ENCODE results near the gene ANO3. TPM values are rescaled to one million over a fixed set of nuclear protein-coding genes. Genes with fewer than 3 reads are reported as not detected.

ANO3 gene
- total RNA-seq, 2 donors from 2014 or later: 0.12 to 0.13 TPM

GRCh38 chr11:26708736-26709456 is 377.0 kb downstream of the ANO3 start:
- Histone ChIP-seq H3K9ac (ENCODE audit: low read depth in 2 of 2, low read length in 2 of 2) (no peak overlapping the region), H3K4me1 (no peaks in the 10 kb centered on the region), H3K27ac (no peak overlapping the region), H3K9me3 (no peaks in the 10 kb centered on the region), H3K36me3 (no peaks in the 10 kb centered on the region), H3K27me3 (no peaks in the 10 kb centered on the region), H3K4me3 (no peak overlapping the region)
- intact Hi-C loops (cut with DNase I): no loop called here
- no peak for TF ChIP-seq CTCF (IDR thresholded peaks at IDR 0.05)
- no peak for DNase-seq

- intact Hi-C loops (cut with DNase I): no loop called here
- no peak overlapping the region for H3K4me3 ChIP-seq
- no peaks in the 10 kb centered on the region for H3K4me1 ChIP-seq
- no peak for DNase-seq
- no peaks in the 10 kb centered on the region for H3K36me3 ChIP-seq
- H3K9ac ChIP-seq (ENCODE audit: low read depth in 2 of 2, low read length in 2 of 2): no peak overlapping the region
- H3K27me3 ChIP-seq: no peaks in the 10 kb centered on the region
- no peak overlapping the region for H3K27ac ChIP-seq
- H3K9me3 ChIP-seq: no peaks in the 10 kb centered on the region
- TF ChIP-seq CTCF (IDR thresholded peaks at IDR 0.05): no peak
These were observed 378.6 kb downstream of the ANO3 start for GRCh38 chr11:26710489-26710888.

GRCh38 chr11:26712497-26712896 is 380.6 kb downstream of the ANO3 start:
- TF ChIP-seq CTCF (IDR thresholded peaks at IDR 0.05): no peak
- Histone ChIP-seq H3K27ac (no peak overlapping the region), H3K36me3 (no peaks in the 10 kb centered on the region), H3K9ac (ENCODE audit: low read depth in 2 of 2, low read length in 2 of 2) (no peak overlapping the region), H3K4me1 (no peaks in the 10 kb centered on the region), H3K4me3 (no peak overlapping the region), H3K9me3 (no peaks in the 10 kb centered on the region), H3K27me3 (no peaks in the 10 kb centered on the region)
- intact Hi-C loops (cut with DNase I): no loop called here
- DNase-seq: no peak

Other genes starting within 250 kb of the ANO3 start
- under 1 TPM in 1 of 2 donors, not detected in 1; 0.12 TPM for gene MUC15, start 240.1 kb downstream of the ANO3 start, total RNA-seq